Dendritic cell treated with granulocyte-macrophage colony-stimulating factor and Interleukin-4, amounts not matched to agents 40 ng/mL and 50 ng/mL, for 4 days (primary cell): ENCODE data around the gene CHRND.

Source experiments
- H3K27ac Mint-ChIP-seq: one replicate; pipeline ENCODE4 v1.8.0; 2022; ENCODE audit warnings: mild to moderate bottlenecking, mixed read lengths
- H3K27me3 Mint-ChIP-seq: one replicate; pipeline ENCODE4 v1.8.0; 2022; ENCODE audit warnings: mild to moderate bottlenecking, mixed read lengths
- H3K36me3 Mint-ChIP-seq: one replicate; pipeline ENCODE4 v1.8.0; 2022; ENCODE audit warnings: low read depth, mixed read lengths
- H3K4me1 Mint-ChIP-seq: one replicate; pipeline ENCODE4 v1.8.0; 2022; ENCODE audit warnings: low read depth, mixed read lengths
- H3K4me3 Mint-ChIP-seq: one replicate; pipeline ENCODE4 v1.8.0; 2022; ENCODE audit warnings: mild to moderate bottlenecking, moderate library complexity, mixed read lengths
- H3K9me3 Mint-ChIP-seq: one replicate; pipeline ENCODE4 v1.8.0; 2022; ENCODE audit warnings: mixed read lengths
- intact Hi-C: fragments of 100-400 bp; cut with micrococcal nuclease; formaldehyde crosslinking; loops from one replicate; pipeline ENCODE4 v1.15.0; 2022

The CHRND gene

DNA sequence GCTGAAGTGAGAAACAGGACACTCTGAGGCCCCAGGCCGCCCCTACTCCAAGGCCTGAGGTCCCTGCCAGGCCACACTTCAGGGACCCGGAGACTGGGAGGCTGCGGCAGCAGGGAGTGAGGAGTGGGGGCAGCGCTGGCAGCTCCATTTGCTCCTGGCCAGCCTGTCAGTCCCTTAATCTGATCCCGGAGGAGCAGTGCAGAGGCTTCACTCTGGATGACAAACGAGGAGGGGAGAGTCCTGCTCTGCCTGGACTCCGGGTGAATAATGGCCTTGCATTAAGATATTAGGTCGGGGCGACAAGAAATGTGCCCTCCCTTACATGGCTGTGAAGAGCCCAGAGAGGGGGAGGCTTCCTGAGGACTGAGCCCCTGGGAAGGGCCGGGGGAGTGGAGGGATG lies 20.1 kb upstream of the CHRND start:
- Mint-ChIP-seq H3K27me3 (peaks cover 65% of the 10 kb centered on the region), H3K36me3 (no peaks in the 10 kb centered on the region), H3K9me3 (no peaks in the 10 kb centered on the region), H3K4me3 (no peak overlapping the region), H3K27ac (no peak overlapping the region), H3K4me1 (peaks cover 6% of the 10 kb centered on the region)
- intact Hi-C loops = no loop called here

DNA sequence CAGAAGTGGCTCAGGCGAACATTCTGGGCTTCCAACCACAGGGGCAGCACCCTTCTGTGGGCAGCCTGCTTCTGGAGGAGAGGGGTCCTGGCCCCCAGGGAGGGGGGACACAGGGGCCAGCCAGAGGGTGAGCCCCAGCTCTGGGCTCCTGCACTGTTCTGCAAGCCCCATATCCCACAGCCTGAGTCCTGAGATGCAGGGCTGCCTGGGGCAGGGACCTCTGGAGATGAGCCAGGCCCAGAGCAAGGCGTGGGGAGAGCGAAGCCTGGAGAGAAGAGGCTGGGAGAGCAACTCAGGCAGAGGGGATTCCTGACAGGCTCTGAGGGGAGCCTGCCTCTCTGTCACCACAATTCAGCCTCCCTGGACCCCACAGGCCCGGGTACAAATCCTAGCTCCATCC lies 19.3 kb upstream of the CHRND start:
- Mint-ChIP-seq H3K4me3 (no peak overlapping the region), H3K27ac (no peak overlapping the region), H3K27me3 (peaks cover 60% of the 10 kb centered on the region), H3K9me3 (no peaks in the 10 kb centered on the region), H3K36me3 (no peaks in the 10 kb centered on the region), H3K4me1 (peaks cover 6% of the 10 kb centered on the region)
- intact Hi-C loops = no loop called here

DNA sequence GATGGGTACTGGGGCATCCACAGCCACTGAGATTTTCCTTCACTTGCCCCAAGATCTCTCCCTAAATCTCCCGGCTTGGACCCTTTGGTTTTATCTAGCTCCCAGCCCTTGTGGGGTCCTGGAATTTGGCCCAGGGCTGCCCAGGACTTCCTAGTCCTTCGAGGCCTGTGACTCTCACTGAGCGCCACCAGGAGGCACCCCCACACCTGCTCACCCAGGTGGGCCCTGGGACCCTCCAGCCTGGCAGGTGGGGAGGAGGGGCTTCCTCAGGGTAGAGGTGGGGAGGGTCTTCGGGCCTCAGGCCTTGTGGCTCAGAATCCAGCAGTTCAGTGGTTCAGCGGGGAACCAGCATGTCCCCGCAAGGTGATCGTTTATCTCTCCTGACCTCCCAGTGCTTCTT lies 17.7 kb upstream of the CHRND start:
- Mint-ChIP-seq H3K4me1 (peaks cover 6% of the 10 kb centered on the region), H3K27ac (no peak overlapping the region), H3K27me3 (peaks cover 55% of the 10 kb centered on the region), H3K4me3 (no peak overlapping the region), H3K36me3 (no peaks in the 10 kb centered on the region), H3K9me3 (no peaks in the 10 kb centered on the region)
- intact Hi-C loops = no loop called here

DNA sequence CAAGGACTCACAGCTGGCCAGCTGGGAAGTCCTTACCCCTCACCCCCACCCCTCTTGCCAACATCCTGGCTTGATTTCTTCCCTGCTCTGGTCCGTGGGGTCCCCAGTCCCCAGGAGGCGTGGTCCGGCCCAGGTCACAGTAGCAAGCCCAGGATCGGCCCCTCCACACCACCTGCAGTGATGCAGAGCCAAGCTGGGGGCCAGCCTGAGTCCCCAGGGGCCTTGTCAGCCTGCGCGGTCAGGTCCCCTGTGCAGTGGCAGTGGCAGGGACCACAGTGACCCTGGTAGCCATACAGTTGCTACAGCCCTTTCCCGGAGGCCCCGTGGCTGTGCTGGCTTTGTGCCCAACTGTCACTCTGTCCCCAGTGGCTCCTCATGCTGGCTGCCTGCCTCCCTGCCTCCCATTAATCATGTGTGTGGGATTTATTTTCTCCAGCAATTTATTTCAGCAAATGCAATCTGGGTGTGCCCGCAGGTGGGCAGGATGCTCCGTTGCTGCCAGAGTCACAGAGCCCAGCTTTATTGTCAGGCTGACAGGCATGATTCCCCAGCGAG lies 14.5 kb upstream of the CHRND start:
- Mint-ChIP-seq H3K4me1 (peaks cover 5% of the 10 kb centered on the region), H3K9me3 (no peaks in the 10 kb centered on the region), H3K27ac (no peak overlapping the region), H3K4me3 (no peak overlapping the region), H3K27me3 (peaks cover 32% of the 10 kb centered on the region), H3K36me3 (no peaks in the 10 kb centered on the region)
- intact Hi-C loops = no loop called here

DNA sequence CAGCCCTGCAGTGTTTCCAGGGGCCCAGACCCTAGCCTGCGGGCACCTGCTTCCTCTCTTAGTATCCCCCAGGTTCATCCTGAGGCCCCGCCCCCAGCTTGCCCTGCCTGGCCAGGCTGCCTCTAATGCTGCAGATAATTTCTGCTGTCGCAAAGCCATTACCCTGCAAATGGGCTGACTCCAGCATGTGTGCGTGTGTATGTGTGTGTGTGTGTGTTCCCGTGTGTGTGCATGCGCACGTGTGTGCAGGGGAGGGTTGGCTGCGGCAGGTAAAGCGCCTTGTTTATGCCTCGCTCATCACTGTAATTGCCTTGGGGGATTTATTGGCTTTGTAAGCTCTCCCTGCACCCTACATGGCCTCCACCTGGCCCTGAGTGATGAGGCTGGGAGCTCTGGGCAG lies 13.4 kb upstream of the CHRND start:
- Mint-ChIP-seq H3K27ac (no peak overlapping the region), H3K4me1 (peaks cover 11% of the 10 kb centered on the region), H3K27me3 (peaks cover 28% of the 10 kb centered on the region), H3K4me3 (no peak overlapping the region), H3K36me3 (no peaks in the 10 kb centered on the region), H3K9me3 (no peaks in the 10 kb centered on the region)
- intact Hi-C loops = no loop called here

DNA sequence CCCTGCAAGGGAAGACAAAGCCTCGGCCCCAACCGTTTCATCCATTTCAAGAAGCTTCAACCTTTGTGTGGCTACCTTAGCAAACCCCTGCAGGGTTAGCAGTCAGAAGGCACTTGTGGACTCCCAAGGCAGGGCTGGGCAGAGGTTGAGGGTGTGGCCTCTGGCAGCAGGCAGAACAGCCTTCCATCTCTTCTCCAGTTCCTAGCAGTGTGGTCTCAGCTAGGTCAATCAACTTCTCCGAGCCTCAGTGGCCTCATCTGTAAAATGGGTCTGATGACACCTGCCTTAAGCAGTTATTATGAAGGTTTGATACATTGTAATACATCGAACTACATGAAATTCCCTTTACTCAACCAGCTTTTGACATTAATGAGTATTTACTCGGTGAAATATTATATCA lies 12.6 kb upstream of the CHRND start:
- Mint-ChIP-seq H3K27me3 (peaks cover 29% of the 10 kb centered on the region), H3K36me3 (no peaks in the 10 kb centered on the region), H3K27ac (no peak overlapping the region), H3K4me1 (peaks cover 11% of the 10 kb centered on the region), H3K4me3 (no peak overlapping the region), H3K9me3 (no peaks in the 10 kb centered on the region)
- intact Hi-C loops = no loop called here

DNA sequence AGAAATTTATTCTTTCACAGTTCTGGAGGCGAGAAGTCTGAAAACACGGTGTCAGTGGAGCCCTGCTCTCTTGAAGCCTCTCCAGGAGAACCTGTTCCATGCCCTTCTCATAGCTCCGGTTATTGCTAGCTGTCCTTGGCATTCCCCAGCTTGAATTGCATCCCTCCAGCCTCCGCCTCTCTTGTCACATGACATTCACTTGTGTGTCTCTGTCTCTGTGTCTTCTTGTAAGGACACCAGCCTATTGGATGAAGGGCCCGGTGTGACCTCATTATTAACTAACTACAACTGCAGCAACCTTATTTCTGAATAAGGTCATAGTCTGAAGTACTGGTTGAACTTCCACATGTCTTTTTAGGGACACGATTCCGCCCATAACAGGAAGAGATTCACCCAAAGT lies 10.3 kb upstream of the CHRND start:
- no peaks in the 10 kb centered on the region for H3K36me3 Mint-ChIP-seq
- H3K4me1 Mint-ChIP-seq = peaks cover 11% of the 10 kb centered on the region
- H3K9me3 Mint-ChIP-seq = no peaks in the 10 kb centered on the region
- intact Hi-C loops = no loop called here
- no peak overlapping the region for H3K27ac Mint-ChIP-seq
- no peak overlapping the region for H3K4me3 Mint-ChIP-seq
- H3K27me3 Mint-ChIP-seq = peaks cover 43% of the 10 kb centered on the region

DNA sequence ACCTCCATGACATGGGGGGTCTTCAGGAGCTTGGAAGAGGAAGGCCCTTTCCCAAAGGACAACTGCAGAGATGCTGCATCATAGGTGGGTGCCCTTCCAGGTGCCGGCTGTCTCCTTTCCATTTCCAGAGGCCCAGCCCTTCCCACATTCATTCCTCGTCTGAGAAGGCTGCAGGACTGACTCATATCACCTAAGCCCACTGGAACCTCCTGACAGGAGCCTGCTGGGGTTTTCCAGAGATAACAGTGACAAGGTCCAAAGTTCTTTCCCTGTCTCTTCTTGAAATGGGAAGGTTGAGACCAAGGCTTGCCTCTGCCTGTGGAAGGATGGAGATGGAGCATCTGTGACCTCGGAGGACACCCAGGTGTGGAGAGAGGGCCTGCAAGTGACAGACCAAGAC lies 9.4 kb upstream of the CHRND start:
- Mint-ChIP-seq H3K4me3 (no peak overlapping the region), H3K27me3 (peaks cover 48% of the 10 kb centered on the region), H3K36me3 (no peaks in the 10 kb centered on the region), H3K27ac (no peak overlapping the region), H3K9me3 (no peaks in the 10 kb centered on the region), H3K4me1 (peaks cover 15% of the 10 kb centered on the region)
- intact Hi-C loops = no loop called here

DNA sequence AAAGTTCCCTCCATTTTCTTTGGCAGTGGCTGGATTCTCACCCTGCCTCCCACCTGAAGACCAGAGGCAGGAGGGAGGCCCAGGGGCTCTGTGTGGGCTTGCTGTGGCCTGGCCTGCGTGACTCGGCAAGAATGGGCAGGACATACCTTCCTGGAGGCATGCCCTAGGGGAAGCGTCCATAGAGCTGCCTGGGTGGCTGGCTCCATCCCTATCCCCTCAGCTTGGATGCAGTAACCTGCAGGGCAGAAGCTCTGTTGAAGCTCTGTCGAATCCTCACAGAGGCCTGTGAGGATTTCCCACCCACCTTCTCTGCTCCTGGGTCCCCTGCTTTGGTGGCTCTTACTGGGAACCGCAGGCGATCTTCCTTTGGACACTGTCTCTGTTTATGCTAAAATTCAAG lies 7.1 kb upstream of the CHRND start:
- H3K27me3 Mint-ChIP-seq = peaks cover 53% of the 10 kb centered on the region
- H3K36me3 Mint-ChIP-seq = no peaks in the 10 kb centered on the region
- no peak overlapping the region for H3K4me3 Mint-ChIP-seq
- H3K4me1 Mint-ChIP-seq = peaks cover 28% of the 10 kb centered on the region
- H3K27ac Mint-ChIP-seq = no peak overlapping the region
- no peaks in the 10 kb centered on the region for H3K9me3 Mint-ChIP-seq
- intact Hi-C loops = no loop called here

DNA sequence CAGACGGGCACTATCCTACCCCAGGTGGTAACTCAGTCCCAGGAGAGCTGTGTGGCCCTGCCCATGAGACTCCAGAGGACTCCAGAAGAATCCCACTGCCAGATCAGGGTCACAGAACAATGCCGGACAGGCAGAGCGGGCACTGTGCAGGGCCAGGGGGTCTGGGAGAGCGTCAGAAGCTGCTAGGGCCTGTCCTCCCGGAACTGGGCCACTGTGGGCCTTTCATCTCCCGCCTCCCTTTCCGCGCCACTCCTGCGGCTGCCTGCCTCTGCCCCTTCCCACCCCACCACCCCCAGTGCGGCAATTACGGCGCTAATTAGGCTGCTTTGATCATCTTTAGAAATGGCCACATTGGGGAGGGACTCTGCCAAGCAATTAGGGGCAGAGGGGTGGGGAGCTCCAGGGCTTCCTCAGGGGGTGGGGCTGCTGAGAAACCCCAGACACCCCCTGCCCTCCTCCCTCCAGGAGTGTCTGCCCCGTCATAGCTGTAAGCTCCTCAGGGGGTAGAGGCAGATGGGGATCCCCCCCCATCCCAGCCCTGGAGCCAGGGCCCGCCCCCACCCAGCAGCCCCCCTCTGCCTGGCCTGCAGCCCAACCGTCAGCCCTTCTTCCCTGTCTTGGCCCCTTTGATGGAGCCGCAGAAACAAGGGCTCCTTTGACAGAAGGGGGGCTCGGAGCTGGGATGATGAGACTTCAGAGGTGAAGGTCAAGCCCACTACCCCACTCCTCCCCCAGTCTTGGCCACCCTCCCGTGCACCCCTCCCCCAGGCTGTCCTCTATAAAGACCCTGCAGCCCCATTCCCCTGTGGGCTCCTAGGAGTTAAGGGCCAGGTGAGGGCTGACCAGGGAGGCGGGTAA lies 6.2 kb upstream of the CHRND start, which contains the start of gene PRSS56:
Gene PRSS56, plus strand, starts transcription at position 808 of the 858 bp plus-strand sequence. CDS start 211 bp downstream, outside the sequence.
- H3K27ac Mint-ChIP-seq = no peak within 1 kb of the TSS
- H3K4me1 Mint-ChIP-seq = peaks cover 31% of the 10 kb centered on the region
- intact Hi-C loops = loop anchor here (5.0 to 10.0 kb wide), 2 partner anchors 73 to 615 kb away; no protein-coding TSS in a partner anchor
- no peak within 1 kb of the TSS for H3K4me3 Mint-ChIP-seq
- peaks cover 59% of the 10 kb centered on the region for H3K27me3 Mint-ChIP-seq
- no peaks in the 10 kb centered on the region for H3K9me3 Mint-ChIP-seq
- H3K36me3 Mint-ChIP-seq = no peaks in the 10 kb centered on the region

DNA sequence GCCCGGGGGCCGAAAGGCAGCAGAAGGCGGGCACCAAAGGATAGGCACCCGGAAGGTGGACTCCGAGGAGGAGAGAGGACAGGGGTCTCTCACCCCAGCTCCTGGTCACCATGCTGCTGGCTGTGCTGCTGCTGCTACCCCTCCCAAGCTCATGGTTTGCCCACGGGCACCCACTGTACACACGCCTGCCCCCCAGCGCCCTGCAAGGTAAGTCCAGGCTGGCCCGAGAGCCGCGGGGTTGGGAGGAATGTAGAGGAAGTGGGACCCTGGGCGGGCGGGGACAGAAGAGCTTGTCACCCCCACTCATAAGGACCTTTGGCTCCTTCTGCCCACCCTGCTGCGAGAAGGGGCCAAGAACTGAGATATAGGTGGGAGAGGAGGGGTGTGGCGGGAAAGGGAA lies 5.5 kb upstream of the CHRND start:
- intact Hi-C loops = loop anchor here (5.0 to 10.0 kb wide), 2 partner anchors 73 to 616 kb away; no protein-coding TSS in a partner anchor
- H3K27ac Mint-ChIP-seq = no peak overlapping the region
- no peak overlapping the region for H3K4me3 Mint-ChIP-seq
- peaks cover 31% of the 10 kb centered on the region for H3K4me1 Mint-ChIP-seq
- no peaks in the 10 kb centered on the region for H3K9me3 Mint-ChIP-seq
- peaks cover 64% of the 10 kb centered on the region for H3K27me3 Mint-ChIP-seq
- H3K36me3 Mint-ChIP-seq = no peaks in the 10 kb centered on the region

DNA sequence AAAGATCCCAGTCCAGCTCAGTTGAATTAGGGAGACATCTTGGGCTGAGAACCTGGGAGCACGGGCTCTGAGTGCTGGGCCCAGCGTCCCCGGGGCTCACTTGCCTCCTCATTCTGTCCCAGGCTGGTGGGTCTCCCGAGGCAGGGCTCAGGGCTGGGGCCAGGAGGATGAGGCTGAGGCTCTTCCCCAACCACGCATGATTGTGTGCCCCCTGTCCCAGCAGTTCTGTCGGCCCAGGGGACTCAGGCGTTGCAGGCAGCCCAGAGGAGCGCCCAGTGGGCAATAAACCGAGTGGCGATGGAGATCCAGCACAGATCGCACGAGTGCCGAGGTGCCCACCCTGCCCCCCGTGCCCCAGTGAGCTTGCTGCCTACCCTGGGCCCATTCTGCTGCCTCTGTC lies 4.9 kb upstream of the CHRND start:
- Mint-ChIP-seq H3K36me3 (no peaks in the 10 kb centered on the region), H3K9me3 (no peaks in the 10 kb centered on the region), H3K27ac (no peak overlapping the region), H3K4me1 (peaks cover 32% of the 10 kb centered on the region), H3K4me3 (no peak overlapping the region), H3K27me3 (peaks cover 65% of the 10 kb centered on the region)
- intact Hi-C loops = loop anchor here (5.0 to 10.0 kb wide), 2 partner anchors 74 to 616 kb away; no protein-coding TSS in a partner anchor

DNA sequence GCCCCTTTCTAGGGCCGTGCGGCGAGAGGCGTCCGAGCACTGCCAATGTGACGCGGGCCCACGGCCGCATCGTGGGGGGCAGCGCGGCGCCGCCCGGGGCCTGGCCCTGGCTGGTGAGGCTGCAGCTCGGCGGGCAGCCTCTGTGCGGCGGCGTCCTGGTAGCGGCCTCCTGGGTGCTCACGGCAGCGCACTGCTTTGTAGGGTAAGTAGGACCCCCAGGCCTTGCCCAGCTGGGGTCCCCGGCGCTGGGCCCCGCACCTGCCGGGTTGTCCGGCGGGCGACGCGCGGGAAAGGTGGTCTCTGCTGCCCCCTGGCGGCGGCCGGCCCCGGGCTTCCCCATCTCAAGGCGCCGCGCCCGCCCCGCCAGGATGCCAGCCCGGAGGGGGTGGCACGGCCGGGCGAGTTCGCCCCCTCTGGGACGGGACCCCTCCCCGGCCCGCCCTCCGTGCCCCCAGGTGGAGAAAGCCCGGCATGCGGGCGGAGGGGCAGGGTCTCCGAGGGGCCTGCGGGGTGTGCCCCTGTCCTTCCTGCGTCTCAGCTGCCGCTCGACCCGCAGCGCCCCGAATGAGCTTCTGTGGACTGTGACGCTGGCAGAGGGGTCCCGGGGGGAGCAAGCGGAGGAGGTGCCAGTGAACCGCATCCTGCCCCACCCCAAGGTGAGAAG lies 3.9 kb upstream of the CHRND start:
- Mint-ChIP-seq H3K27me3 (peaks cover 70% of the 10 kb centered on the region), H3K9me3 (no peaks in the 10 kb centered on the region), H3K4me1 (peaks cover 30% of the 10 kb centered on the region), H3K4me3 (peak overlapping the region; percentile 27), H3K27ac (no peak overlapping the region), H3K36me3 (no peaks in the 10 kb centered on the region)
- intact Hi-C loops = loop anchor here (5.0 to 10.0 kb wide), 2 partner anchors 75 to 617 kb away; no protein-coding TSS in a partner anchor
